Fibroblast of lung (primary cell): ENCODE measurements around the gene BBS2. TPM values are rescaled to one million over a fixed set of nuclear protein-coding genes. Genes with fewer than 3 reads are reported as not detected.

ENCODE experiments used
- DNase-seq, 2 donors: peaks; one replicate each; pipeline versions ENCODE4 v3.0.0 to v3.0.0-alpha.2; 2010; ENCODE audit warnings: low read depth in 2 of 2
- H2AFZ ChIP-seq: 2 replicates; pipeline ENCODE4 v1.5.1; 2012; ENCODE audit warnings: low read length, control low read depth, inconsistent platforms
- H3K27ac ChIP-seq: 2 replicates; pipeline ENCODE4 v1.5.1; 2011; ENCODE audit warnings: low read length, control low read depth; ENCODE audit not compliant: insufficient read depth
- H3K27me3 ChIP-seq: 2 replicates; pipeline ENCODE4 v1.5.1; 2011; ENCODE audit warnings: mild to moderate bottlenecking, low read length; ENCODE audit not compliant: control insufficient read depth, insufficient read depth
- H3K36me3 ChIP-seq: 2 replicates; pipeline ENCODE4 v1.5.1; 2011; ENCODE audit warnings: low read length; ENCODE audit not compliant: control insufficient read depth, insufficient read depth
- H3K4me1 ChIP-seq: 2 replicates; pipeline ENCODE4 v1.5.1; 2011; ENCODE audit warnings: low read length; ENCODE audit not compliant: control insufficient read depth, insufficient read depth; ENCODE audit errors: extremely low read depth
- H3K4me2 ChIP-seq: 2 replicates; pipeline ENCODE4 v1.5.1; 2011; ENCODE audit warnings: low read length, control low read depth; ENCODE audit not compliant: insufficient read depth; ENCODE audit errors: extremely low read depth
- H3K4me3 ChIP-seq, 4 experiments: fragments of 200-600 bp in 1 of 4; sonication (generic) in 1 of 4; replicated peaks in 1 of 4; 2 replicates each; pipeline ENCODE4 v1.5.1; 2011 to 2016; ENCODE audit warnings: low read length in 4 of 4, low read depth in 3 of 4, mild to moderate bottlenecking in 3 of 4, control low read depth in 2 of 4, inconsistent platforms in 1 of 4, mixed read lengths in 1 of 4; ENCODE audit not compliant: insufficient read depth in 1 of 4; ENCODE audit errors: control extremely low read depth in 1 of 4
- H3K79me2 ChIP-seq: 2 replicates; pipeline ENCODE4 v1.5.1; 2012; ENCODE audit warnings: mild to moderate bottlenecking, low read length, inconsistent platforms; ENCODE audit not compliant: control insufficient read depth, insufficient read depth
- H3K9ac ChIP-seq: 2 replicates; pipeline ENCODE4 v1.5.1; 2011; ENCODE audit warnings: mild to moderate bottlenecking, low read length, control low read depth; ENCODE audit not compliant: insufficient read depth
- H3K9me3 ChIP-seq: 2 replicates; pipeline ENCODE4 v1.5.1; 2012; ENCODE audit warnings: low read depth, low read length; ENCODE audit not compliant: control insufficient read depth, insufficient read depth
- H4K20me1 ChIP-seq: 2 replicates; pipeline ENCODE4 v1.5.1; 2011; ENCODE audit warnings: low read length; ENCODE audit not compliant: control insufficient read depth, insufficient read depth; ENCODE audit errors: extremely low read depth
- CTCF ChIP-seq, 2 donors: IDR thresholded peaks in 1 of 2; conservative IDR thresholded peaks in 1 of 2; 1 replicate in 1 of 2; 2 replicates in 1 of 2; pipeline ENCODE4 v1.5.1; 2011 to 2012; ENCODE audit warnings: low read length in 2 of 2, control low read depth in 1 of 2, inconsistent platforms in 1 of 2, low read depth in 1 of 2, mild to moderate bottlenecking in 1 of 2
- EZH2 ChIP-seq: IDR thresholded peaks from 2 replicates; pipeline ENCODE4 v1.5.1; 2012; ENCODE audit warnings: low read length, control low read depth, mild to moderate bottlenecking; ENCODE audit errors: missing control alignments
- polyA plus RNA-seq, 2 donors: library from polyadenylated mRNA; depleted of rRNA in 1 of 2; stranded (reverse) in 1 of 2; unstranded in 1 of 2; fragments of >200 nt; gene quantifications; 2 replicates each; pipeline ENCODE4 v1.2.1, GENCODE V29; 2011 to 2012; ENCODE audit warnings: missing spikeins in 1 of 2
- total RNA-seq: library from RNA; depleted of rRNA; stranded (reverse); fragments of >200 nt; gene quantifications from 2 replicates; pipeline ENCODE4 v1.2.1, GENCODE V29; 2014

The BBS2 gene
- total and polyA plus RNA-seq, 2 donors (not counting 1 experiment from before 2014, with no cell fraction given) = 59.9 to 84.9 TPM

- peaks cover 13% of the 10 kb centered on the region for H3K36me3 ChIP-seq
Measured at GRCh38 chr16:56477096-56477878, 42.5 kb downstream of the BBS2 start.

GRCh38 chr16:56475201-56475600 lies 44.6 kb downstream of the BBS2 start:
- Histone ChIP-seq H2AFZ (no peak overlapping the region), H3K4me2 (no peak overlapping the region), H3K36me3 (peaks cover 19% of the 10 kb centered on the region), H3K27me3 (no peaks in the 10 kb centered on the region), H3K27ac (no peak overlapping the region), H3K9ac (no peak overlapping the region), H3K4me1 (peaks cover 3% of the 10 kb centered on the region), H4K20me1 (no peaks in the 10 kb centered on the region), H3K4me3 (no peak overlapping the region), H3K9me3 (no peaks in the 10 kb centered on the region), H3K79me2 (no peaks in the 10 kb centered on the region)
- TF ChIP-seq CTCF (conservative IDR thresholded peaks at IDR 0.05 in 1 of 2, IDR thresholded peaks at IDR 0.05 in 1 of 2; ENCODE audit: low read depth in 1 of 2, low read length in 2 of 2) (no peak), EZH2 (no peak)
- DNase-seq = no peak

More at GRCh38 chr16:56477096-56477878, 42.5 kb downstream of the BBS2 start:
- Histone ChIP-seq H3K9ac (no peak overlapping the region), H3K4me1 (peaks cover 3% of the 10 kb centered on the region), H2AFZ (no peak overlapping the region), H3K27me3 (no peaks in the 10 kb centered on the region), H3K27ac (peak overlapping the region; percentile 61), H3K79me2 (no peaks in the 10 kb centered on the region), H3K9me3 (no peaks in the 10 kb centered on the region), H4K20me1 (no peaks in the 10 kb centered on the region), H3K4me2 (peak overlapping the region; percentile 61), H3K4me3 (no peak overlapping the region)
- peak; percentile 84 to 94 for DNase-seq
- TF ChIP-seq EZH2 (no peak), CTCF (conservative IDR thresholded peaks at IDR 0.05 in 1 of 2, IDR thresholded peaks at IDR 0.05 in 1 of 2; ENCODE audit: low read depth in 1 of 2, low read length in 2 of 2) (no peak)

- Histone ChIP-seq H3K36me3 (peaks cover 21% of the 10 kb centered on the region), H3K4me3 (no peak overlapping the region)
- no peak for TF ChIP-seq CTCF (conservative IDR thresholded peaks at IDR 0.05 in 1 of 2, IDR thresholded peaks at IDR 0.05 in 1 of 2; ENCODE audit: low read depth in 1 of 2, low read length in 2 of 2)
- TF ChIP-seq EZH2 = no peak
Measured at GRCh38 chr16:56470666-56471065, 49.2 kb downstream of the BBS2 start.

More at GRCh38 chr16:56470666-56471065, 49.2 kb downstream of the BBS2 start:
- H3K27me3 ChIP-seq = no peaks in the 10 kb centered on the region
- no peaks in the 10 kb centered on the region for H3K79me2 ChIP-seq
- H3K4me1 ChIP-seq = no peaks in the 10 kb centered on the region
- H3K27ac ChIP-seq = no peak overlapping the region
- DNase-seq = no peak
- H2AFZ ChIP-seq = no peak overlapping the region
- no peak overlapping the region for H3K4me2 ChIP-seq
- H3K9me3 ChIP-seq = no peaks in the 10 kb centered on the region
- H4K20me1 ChIP-seq = no peaks in the 10 kb centered on the region
- H3K9ac ChIP-seq = no peak overlapping the region
